Measurements from ENCODE around the gene TNF. TPM values are rescaled to one million over a fixed set of nuclear protein-coding genes. Genes with fewer than 3 reads are reported as not detected.
A peak's percentile ranks its signal among the peaks of the same experiment; 100 is the strongest.

Gene TNF
- total RNA-seq, 2 experiments from 2014 or later = 165 to 167 TPM

- peaks cover 1% of the 10 kb centered on the region for H3K36me3 Mint-ChIP-seq
- peaks cover 48% of the 10 kb centered on the region for H3K4me1 Mint-ChIP-seq (ENCODE audit: low read depth)
- POLR2A ChIA-PET = interaction anchor here (0.9 to 7.3 kb wide), 4 partner anchors 14 to 51 kb away, joined by 3 to 115 read pairs (median 4); partner anchors contain the start of genes DDX39B, LTB and TNF
- intact Hi-C loops (cut with micrococcal nuclease) = no loop called here
- DNase-seq = no peak
- peak overlapping the region; percentile 59 for H3K4me3 Mint-ChIP-seq
- H3K27me3 Mint-ChIP-seq = no peaks in the 10 kb centered on the region
- CTCF ChIA-PET = interaction anchor here (14.7 to 28.8 kb wide), 2 partner anchors 11 to 40 kb away, joined by 740 to 1658 read pairs; partner anchors contain the start of genes ATP6V1G2, DDX39B, LST1 and LTB
- H3K27ac Mint-ChIP-seq = peak overlapping the region; percentile 81
- H3K9me3 Mint-ChIP-seq = no peaks in the 10 kb centered on the region
Measured at GRCh38 chr6:31592396-31592771, 17.0 kb downstream of the TNF start.

- Mint-ChIP-seq H3K27ac (peak overlapping the region; percentile 56), H3K9me3 (no peaks in the 10 kb centered on the region), H3K36me3 (no peaks in the 10 kb centered on the region), H3K4me3 (no peak overlapping the region), H3K27me3 (no peaks in the 10 kb centered on the region), H3K4me1 (ENCODE audit: low read depth) (peaks cover 37% of the 10 kb centered on the region)
- ChIA-PET CTCF (interaction anchor here (0.6 to 28.8 kb wide), 11 partner anchors 13 to 102 kb away, joined by 3 to 1658 read pairs (median 22); partner anchors contain the start of genes AIF1, ATP6V1G2, DDX39B and LST1), POLR2A (interaction anchor here (1.0 to 7.3 kb wide), 3 partner anchors 19 to 46 kb away, joined by 3 to 115 read pairs (median 3); partner anchors contain the start of genes LTB and TNF)
- intact Hi-C loops (cut with micrococcal nuclease) = loop anchor here (1.0 kb wide), 3 partner anchors 12 to 103 kb away; no protein-coding TSS in a partner anchor
- DNase-seq = peak; percentile 53
Measured at GRCh38 chr6:31597006-31597405, 21.6 kb downstream of the TNF start.

GRCh38 chr6:31607317-31607716 is 32.0 kb downstream of the TNF start:
- Mint-ChIP-seq H3K4me3 (no peak overlapping the region), H3K4me1 (ENCODE audit: low read depth) (no peaks in the 10 kb centered on the region), H3K9me3 (no peaks in the 10 kb centered on the region), H3K27ac (no peak overlapping the region), H3K27me3 (no peaks in the 10 kb centered on the region), H3K36me3 (no peaks in the 10 kb centered on the region)
- intact Hi-C loops (cut with micrococcal nuclease) = no loop called here
- POLR2A ChIA-PET = no interaction called here
- CTCF ChIA-PET = interaction anchor here (1.5 kb wide), 1 partner anchor 56 kb away, joined by 3 read pairs; no protein-coding TSS in a partner anchor
- no peak for DNase-seq

- Mint-ChIP-seq H3K9me3 (no peaks in the 10 kb centered on the region), H3K27me3 (no peaks in the 10 kb centered on the region), H3K36me3 (no peaks in the 10 kb centered on the region), H3K27ac (no peak overlapping the region), H3K4me3 (no peak overlapping the region), H3K4me1 (ENCODE audit: low read depth) (peaks cover under 1% of the 10 kb centered on the region)
- POLR2A ChIA-PET = interaction anchor here (0.7 kb wide), 2 partner anchors 21 to 115 kb away, joined by 4 read pairs; no protein-coding TSS in a partner anchor
- no peak for DNase-seq
- CTCF ChIA-PET = interaction anchor here (1.6 to 4.0 kb wide), 3 partner anchors 12 to 68 kb away, joined by 3 to 27 read pairs (median 7); partner anchors contain the start of gene DDX39B
- intact Hi-C loops (cut with micrococcal nuclease) = loop anchor here (10.0 kb wide), 1 partner anchor 275 kb away; no protein-coding TSS in a partner anchor
Measured at GRCh38 chr6:31609519-31610406, 34.4 kb downstream of the TNF start.

GRCh38 chr6:31610968-31611367 is 35.6 kb downstream of the TNF start:
- Mint-ChIP-seq H3K36me3 (no peaks in the 10 kb centered on the region), H3K9me3 (no peaks in the 10 kb centered on the region), H3K4me3 (no peak overlapping the region), H3K27me3 (no peaks in the 10 kb centered on the region), H3K4me1 (ENCODE audit: low read depth) (peaks cover 12% of the 10 kb centered on the region), H3K27ac (no peak overlapping the region)
- intact Hi-C loops (cut with micrococcal nuclease) = loop anchor here (10.0 kb wide), 1 partner anchor 276 kb away; no protein-coding TSS in a partner anchor
- POLR2A ChIA-PET = no interaction called here
- CTCF ChIA-PET = interaction anchor here (0.6 to 4.0 kb wide), 5 partner anchors 13 to 70 kb away, joined by 3 to 27 read pairs (median 3); partner anchors contain the start of gene DDX39B
- no peak for DNase-seq

- POLR2A ChIA-PET = interaction anchor here (0.9 to 1.8 kb wide), 3 partner anchors 16 to 78 kb away, joined by 3 to 4 read pairs (median 3); partner anchors contain the start of gene NFKBIL1
- Mint-ChIP-seq H3K4me1 (ENCODE audit: low read depth) (peaks cover 30% of the 10 kb centered on the region), H3K4me3 (no peak overlapping the region), H3K9me3 (no peaks in the 10 kb centered on the region), H3K27me3 (no peaks in the 10 kb centered on the region), H3K36me3 (no peaks in the 10 kb centered on the region), H3K27ac (no peak overlapping the region)
- intact Hi-C loops (cut with micrococcal nuclease) = loop anchor here (10.0 kb wide), 1 partner anchor 279 kb away; no protein-coding TSS in a partner anchor
- CTCF ChIA-PET = interaction anchor here (2.0 to 4.5 kb wide), 2 partner anchors 16 to 63 kb away, joined by 6 to 22 read pairs; no protein-coding TSS in a partner anchor
- no peak for DNase-seq
Measured at GRCh38 chr6:31614075-31614619, 38.8 kb downstream of the TNF start.

GRCh38 chr6:31614684-31615578 is 39.6 kb downstream of the TNF start, which contains the start of gene AIF1:
TSS of gene AIF1 (plus strand) at chr6:31615234. CDS start at chr6:31615330, 96 bp downstream.
- peak within 1 kb of the TSS; percentile 66 for H3K4me3 Mint-ChIP-seq
- no peaks in the 10 kb centered on the region for H3K27me3 Mint-ChIP-seq
- DNase-seq = no peak
- H3K4me1 Mint-ChIP-seq (ENCODE audit: low read depth) = peaks cover 33% of the 10 kb centered on the region
- no peaks in the 10 kb centered on the region for H3K36me3 Mint-ChIP-seq
- CTCF ChIA-PET = interaction anchor here (1.0 to 4.5 kb wide), 2 partner anchors 17 to 64 kb away, joined by 3 to 22 read pairs; no protein-coding TSS in a partner anchor
- POLR2A ChIA-PET = interaction anchor here (1.1 to 1.8 kb wide), 2 partner anchors 67 to 79 kb away, joined by 3 to 4 read pairs; partner anchors contain the start of gene NFKBIL1
- H3K27ac Mint-ChIP-seq = peak within 1 kb of the TSS; percentile 55
- no peaks in the 10 kb centered on the region for H3K9me3 Mint-ChIP-seq
- intact Hi-C loops (cut with micrococcal nuclease) = loop anchor here (10.0 kb wide), 1 partner anchor 280 kb away; no protein-coding TSS in a partner anchor

GRCh38 chr6:31615748-31616147 is 40.4 kb downstream of the TNF start:
- DNase-seq = peak; percentile 53
- no peaks in the 10 kb centered on the region for H3K27me3 Mint-ChIP-seq
- peaks cover 33% of the 10 kb centered on the region for H3K4me1 Mint-ChIP-seq (ENCODE audit: low read depth)
- ChIA-PET POLR2A (no interaction called here), CTCF (interaction anchor here (0.7 to 4.5 kb wide), 3 partner anchors 11 to 65 kb away, joined by 3 to 22 read pairs (median 7); no protein-coding TSS in a partner anchor)
- H3K4me3 Mint-ChIP-seq = peak overlapping the region; percentile 66
- intact Hi-C loops (cut with micrococcal nuclease) = loop anchor here (10.0 kb wide), 1 partner anchor 281 kb away; no protein-coding TSS in a partner anchor
- H3K9me3 Mint-ChIP-seq = no peaks in the 10 kb centered on the region
- H3K36me3 Mint-ChIP-seq = no peaks in the 10 kb centered on the region
- peak overlapping the region; percentile 55 for H3K27ac Mint-ChIP-seq

- Mint-ChIP-seq H3K4me3 (peak overlapping the region; percentile 7), H3K27me3 (no peaks in the 10 kb centered on the region), H3K36me3 (peaks cover 8% of the 10 kb centered on the region), H3K4me1 (ENCODE audit: low read depth) (peaks cover 38% of the 10 kb centered on the region), H3K9me3 (no peaks in the 10 kb centered on the region), H3K27ac (no peak overlapping the region)
- CTCF ChIA-PET = interaction anchor here (2.2 to 4.5 kb wide), 2 partner anchors 19 to 66 kb away, joined by 7 to 22 read pairs; no protein-coding TSS in a partner anchor
- POLR2A ChIA-PET = no interaction called here
- intact Hi-C loops (cut with micrococcal nuclease) = loop anchor here (10.0 kb wide), 1 partner anchor 282 kb away; no protein-coding TSS in a partner anchor
- no peak for DNase-seq
Measured at GRCh38 chr6:31617010-31617409, 41.6 kb downstream of the TNF start.

- Mint-ChIP-seq H3K4me3 (peak overlapping the region; percentile 91), H3K36me3 (peaks cover 31% of the 10 kb centered on the region), H3K27ac (peak overlapping the region; percentile 98), H3K9me3 (no peaks in the 10 kb centered on the region), H3K4me1 (ENCODE audit: low read depth) (peaks cover 47% of the 10 kb centered on the region), H3K27me3 (no peaks in the 10 kb centered on the region)
- POLR2A ChIA-PET = interaction anchor here (0.8 to 3.5 kb wide), 7 partner anchors 33 to 352 kb away, joined by 3 to 26 read pairs (median 5); partner anchors contain the start of genes BAG6, DDX39B, DXO and GPANK1
- CTCF ChIA-PET = interaction anchor here (0.8 to 1.3 kb wide), 5 partner anchors 22 to 78 kb away, joined by 3 to 6 read pairs (median 3); partner anchors contain the start of genes DDX39B and NCR3
- intact Hi-C loops (cut with micrococcal nuclease) = loop anchor here (1.0 to 10.0 kb wide), 9 partner anchors 32 to 348 kb away; partner anchors contain the start of genes ATP6V1G2, BAG6, DDX39B and HLA-C
- peak; percentile 98 for DNase-seq
Measured at GRCh38 chr6:31619805-31620585, 44.6 kb downstream of the TNF start.

Measured in activated CD4-positive, alpha-beta memory T cell treated with anti-CD3 and anti-CD28 coated beads for 36 hours (primary cell).